Panc1 (cell line): ENCODE measurements around the gene INSC. TPM values are rescaled to one million over a fixed set of nuclear protein-coding genes. Genes with fewer than 3 reads are reported as not detected.

Experiments
- ATAC-seq: fragments of 200-7000 bp; cut with Tn5 transposase; 2 replicates; pipeline ENCODE4 v1.9.1; 2020; ENCODE audit warnings: mild to moderate bottlenecking, moderate library complexity
- BruUV-seq: library from RNA; stranded (reverse); fragments of 400-500 nt; replicated peaks from 2 replicates; lab custom pipeline; 2021; lab: Mats Ljungman, UMichigan
- CTCF ChIA-PET: fragments of 300-600 bp; sonication (Branson Sonifier 250); formaldehyde crosslinking; loops from one replicate; lab custom pipeline; 2022; ENCODE audit warnings: antibody characterized with exemption; lab: Charles Lee
- POLR2A ChIA-PET: fragments of 300-600 bp; sonication (Branson Sonifier 250); formaldehyde crosslinking; loops from one replicate; lab custom pipeline; 2022; ENCODE audit warnings: antibody characterized with exemption; lab: Charles Lee
- DNase-seq: peaks from one replicate; pipeline ENCODE4 v3.0.0-alpha.2; 2010; ENCODE audit warnings: low read depth, low spot score
- H3K27ac ChIP-seq: 2 replicates; pipeline ENCODE4 v1.5.1; 2011; ENCODE audit warnings: mild to moderate bottlenecking, low read length, inconsistent platforms
- H3K27me3 ChIP-seq: fragments of 200-500 bp; sonication (Bioruptor generic); 2 replicates; pipeline ENCODE4 v1.6.0; 2014; ENCODE audit warnings: low read length, inconsistent platforms; ENCODE audit not compliant: control insufficient read depth, insufficient read depth
- H3K36me3 ChIP-seq: fragments of 200-500 bp; sonication (Bioruptor generic); 2 replicates; pipeline ENCODE4 v1.5.1; 2014; ENCODE audit warnings: inconsistent platforms, mild to moderate bottlenecking, low read length, moderate library complexity; ENCODE audit not compliant: control insufficient read depth, insufficient read depth
- H3K4me1 ChIP-seq: 2 replicates; pipeline ENCODE4 v1.5.1; 2011; ENCODE audit warnings: inconsistent platforms, mild to moderate bottlenecking, low read length, moderate library complexity; ENCODE audit not compliant: control insufficient read depth, insufficient read depth
- H3K4me3 ChIP-seq, 2 experiments: 2 replicates each; pipeline ENCODE4 v1.5.1; 2011 to 2012; ENCODE audit warnings: low read depth in 2 of 2, low read length in 2 of 2, mild to moderate bottlenecking in 2 of 2, inconsistent platforms in 1 of 2, moderate library complexity in 1 of 2
- H3K9me3 ChIP-seq: fragments of 200-500 bp; sonication (Bioruptor generic); 2 replicates; pipeline ENCODE4 v1.5.1; 2014; ENCODE audit warnings: low read depth, mild to moderate bottlenecking, inconsistent platforms, low read length, moderate library complexity; ENCODE audit not compliant: control insufficient read depth, insufficient read depth
- POLR2AphosphoS5 ChIP-seq: IDR thresholded peaks from 2 replicates; pipeline ENCODE4 v1.6.1; 2012; ENCODE audit warnings: mild to moderate bottlenecking, low read depth, low read length, moderate library complexity
- SIN3A ChIP-seq: IDR thresholded peaks from 2 replicates; pipeline ENCODE4 v1.6.1; 2012; ENCODE audit warnings: low read depth, mild to moderate bottlenecking, low read length, moderate library complexity, borderline replicate concordance; ENCODE audit not compliant: insufficient read depth
- TCF7L2 ChIP-seq: IDR thresholded peaks from 2 replicates; pipeline ENCODE4 v1.6.1; 2011; ENCODE audit warnings: mild to moderate bottlenecking, low read depth, low read length, inconsistent platforms
- in situ Hi-C: cut with HindIII; loops from 2 replicates; pipeline ENCODE4 v1.10.0; 2016; ENCODE audit warnings: low sequenced_read_pairs, low pct_unique_long_range_greater_than_20kb
- intact Hi-C: fragments of 100-400 bp; cut with micrococcal nuclease; formaldehyde crosslinking; loops from one replicate; pipeline ENCODE4 v1.10.0; 2022; ENCODE audit not compliant: unreplicated experiment
- total RNA-seq: library from RNA; stranded (reverse); gene quantifications from one replicate; pipeline ENCODE4 v1.2.1, GENCODE V29; 2021; ENCODE audit not compliant: unreplicated experiment
- TF ChIP-seq, protein P1 (sequence below): fragments of 450-650 bp; IDR thresholded peaks from 2 replicates; pipeline ENCODE4 v1.5.1; 2017; ENCODE audit warnings: mild to moderate bottlenecking
- TF ChIP-seq, protein P2 (sequence below), 2 experiments: IDR thresholded peaks; 2 replicates each; pipeline ENCODE4 v1.6.1; 2011 to 2012; ENCODE audit warnings: low read depth in 2 of 2, control low read depth in 1 of 2, low read length in 1 of 2, mild to moderate bottlenecking in 1 of 2, moderate library complexity in 1 of 2; ENCODE audit not compliant: insufficient read depth in 1 of 2

The INSC gene
- total RNA-seq, 1 experiment from 2014 or later: 0.08 TPM

- ChIA-PET POLR2A (no interaction called here), CTCF (no interaction called here)
- Histone ChIP-seq H3K36me3 (no peaks in the 10 kb centered on the region), H3K27me3 (no peaks in the 10 kb centered on the region), H3K9me3 (no peaks in the 10 kb centered on the region), H3K27ac (no peak overlapping the region), H3K4me1 (no peaks in the 10 kb centered on the region), H3K4me3 (no peak overlapping the region)
- ATAC-seq (peak; percentile 76), DNase-seq (no peak)
- no TSS peak for BruUV-seq
- in situ Hi-C loops (no loop called here), intact Hi-C loops (no loop called here)
- TF ChIP-seq, protein P1, sequence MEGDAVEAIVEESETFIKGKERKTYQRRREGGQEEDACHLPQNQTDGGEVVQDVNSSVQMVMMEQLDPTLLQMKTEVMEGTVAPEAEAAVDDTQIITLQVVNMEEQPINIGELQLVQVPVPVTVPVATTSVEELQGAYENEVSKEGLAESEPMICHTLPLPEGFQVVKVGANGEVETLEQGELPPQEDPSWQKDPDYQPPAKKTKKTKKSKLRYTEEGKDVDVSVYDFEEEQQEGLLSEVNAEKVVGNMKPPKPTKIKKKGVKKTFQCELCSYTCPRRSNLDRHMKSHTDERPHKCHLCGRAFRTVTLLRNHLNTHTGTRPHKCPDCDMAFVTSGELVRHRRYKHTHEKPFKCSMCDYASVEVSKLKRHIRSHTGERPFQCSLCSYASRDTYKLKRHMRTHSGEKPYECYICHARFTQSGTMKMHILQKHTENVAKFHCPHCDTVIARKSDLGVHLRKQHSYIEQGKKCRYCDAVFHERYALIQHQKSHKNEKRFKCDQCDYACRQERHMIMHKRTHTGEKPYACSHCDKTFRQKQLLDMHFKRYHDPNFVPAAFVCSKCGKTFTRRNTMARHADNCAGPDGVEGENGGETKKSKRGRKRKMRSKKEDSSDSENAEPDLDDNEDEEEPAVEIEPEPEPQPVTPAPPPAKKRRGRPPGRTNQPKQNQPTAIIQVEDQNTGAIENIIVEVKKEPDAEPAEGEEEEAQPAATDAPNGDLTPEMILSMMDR: no peak
- TF ChIP-seq TCF7L2: no peak
Observed at GRCh38 chr11:15195454-15196200, 80.9 kb downstream of the INSC start.

DNA sequence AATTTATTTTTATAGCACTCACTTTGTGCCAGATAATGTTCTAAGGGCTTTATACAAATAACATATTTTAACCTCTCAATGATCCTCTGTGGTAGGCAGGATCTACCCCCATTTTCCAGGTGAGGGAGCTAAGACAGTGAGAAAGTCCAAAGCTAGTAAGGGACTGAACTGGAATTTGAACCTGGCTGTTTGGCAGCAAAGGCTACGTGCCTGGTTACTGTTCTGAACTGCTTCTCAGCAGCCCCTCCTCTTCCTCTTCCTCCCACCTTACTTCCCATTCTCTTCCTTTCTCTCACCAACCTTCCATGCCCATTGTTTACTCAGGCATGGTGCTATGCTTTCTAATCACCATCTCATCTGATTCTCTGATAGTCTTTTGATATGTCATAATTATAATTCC is 82.0 kb downstream of the INSC start:
- intact Hi-C loops: no loop called here
- DNase-seq (no peak), ATAC-seq (no peak)
- Histone ChIP-seq H3K4me1 (no peaks in the 10 kb centered on the region), H3K36me3 (no peaks in the 10 kb centered on the region), H3K27me3 (no peaks in the 10 kb centered on the region), H3K9me3 (no peaks in the 10 kb centered on the region), H3K27ac (no peak overlapping the region), H3K4me3 (no peak overlapping the region)
- CTCF ChIA-PET: no interaction called here
- in situ Hi-C loops: no loop called here
- TF ChIP-seq, protein P1: no peak
- TF ChIP-seq SIN3A: no peak
- POLR2A ChIA-PET: no interaction called here
- BruUV-seq: no TSS peak

- no peaks in the 10 kb centered on the region for H3K4me1 ChIP-seq
- TF ChIP-seq POLR2AphosphoS5 (no peak), SIN3A (no peak), TCF7L2 (no peak)
- TF ChIP-seq, protein P2, sequence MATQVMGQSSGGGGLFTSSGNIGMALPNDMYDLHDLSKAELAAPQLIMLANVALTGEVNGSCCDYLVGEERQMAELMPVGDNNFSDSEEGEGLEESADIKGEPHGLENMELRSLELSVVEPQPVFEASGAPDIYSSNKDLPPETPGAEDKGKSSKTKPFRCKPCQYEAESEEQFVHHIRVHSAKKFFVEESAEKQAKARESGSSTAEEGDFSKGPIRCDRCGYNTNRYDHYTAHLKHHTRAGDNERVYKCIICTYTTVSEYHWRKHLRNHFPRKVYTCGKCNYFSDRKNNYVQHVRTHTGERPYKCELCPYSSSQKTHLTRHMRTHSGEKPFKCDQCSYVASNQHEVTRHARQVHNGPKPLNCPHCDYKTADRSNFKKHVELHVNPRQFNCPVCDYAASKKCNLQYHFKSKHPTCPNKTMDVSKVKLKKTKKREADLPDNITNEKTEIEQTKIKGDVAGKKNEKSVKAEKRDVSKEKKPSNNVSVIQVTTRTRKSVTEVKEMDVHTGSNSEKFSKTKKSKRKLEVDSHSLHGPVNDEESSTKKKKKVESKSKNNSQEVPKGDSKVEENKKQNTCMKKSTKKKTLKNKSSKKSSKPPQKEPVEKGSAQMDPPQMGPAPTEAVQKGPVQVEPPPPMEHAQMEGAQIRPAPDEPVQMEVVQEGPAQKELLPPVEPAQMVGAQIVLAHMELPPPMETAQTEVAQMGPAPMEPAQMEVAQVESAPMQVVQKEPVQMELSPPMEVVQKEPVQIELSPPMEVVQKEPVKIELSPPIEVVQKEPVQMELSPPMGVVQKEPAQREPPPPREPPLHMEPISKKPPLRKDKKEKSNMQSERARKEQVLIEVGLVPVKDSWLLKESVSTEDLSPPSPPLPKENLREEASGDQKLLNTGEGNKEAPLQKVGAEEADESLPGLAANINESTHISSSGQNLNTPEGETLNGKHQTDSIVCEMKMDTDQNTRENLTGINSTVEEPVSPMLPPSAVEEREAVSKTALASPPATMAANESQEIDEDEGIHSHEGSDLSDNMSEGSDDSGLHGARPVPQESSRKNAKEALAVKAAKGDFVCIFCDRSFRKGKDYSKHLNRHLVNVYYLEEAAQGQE (IDR thresholded peaks at IDR 0.05; ENCODE audit: insufficient read depth in 1 of 2, low read depth in 2 of 2, low read length in 1 of 2): no peak
- TF ChIP-seq, protein P1: no peak
- H3K36me3 ChIP-seq: no peaks in the 10 kb centered on the region
- intact Hi-C loops: no loop called here
- DNase-seq (no peak), ATAC-seq (no peak)
- in situ Hi-C loops: no loop called here
- ChIA-PET CTCF (no interaction called here), POLR2A (no interaction called here)
- no peak overlapping the region for H3K27ac ChIP-seq
- H3K27me3 ChIP-seq: no peaks in the 10 kb centered on the region
- no peaks in the 10 kb centered on the region for H3K9me3 ChIP-seq
- BruUV-seq: no TSS peak
- no peak overlapping the region for H3K4me3 ChIP-seq
Observed at GRCh38 chr11:15197696-15198095, 83.0 kb downstream of the INSC start.
